ENCODE data around the gene IL12A.

DNA sequence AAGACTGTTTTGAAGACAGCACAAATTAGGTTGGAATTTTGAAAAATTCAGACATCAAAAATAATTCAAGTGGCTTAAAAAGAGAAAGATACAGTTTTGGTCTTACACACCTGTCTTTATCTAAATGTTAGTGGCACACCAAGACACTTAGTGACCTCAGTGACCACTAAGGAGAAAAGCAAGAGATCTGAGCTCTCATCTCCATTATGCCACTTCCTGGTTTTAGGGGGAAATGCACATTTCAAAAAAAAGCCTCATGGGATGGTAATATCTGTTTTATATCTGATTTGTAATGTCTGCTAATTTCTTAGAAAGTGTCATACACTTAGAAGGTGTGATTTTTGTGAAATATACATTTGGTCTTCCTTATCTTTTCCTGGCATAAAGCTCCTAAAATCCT is 16.4 kb downstream of the IL12A start:
- TF ChIP-seq, protein P1, sequence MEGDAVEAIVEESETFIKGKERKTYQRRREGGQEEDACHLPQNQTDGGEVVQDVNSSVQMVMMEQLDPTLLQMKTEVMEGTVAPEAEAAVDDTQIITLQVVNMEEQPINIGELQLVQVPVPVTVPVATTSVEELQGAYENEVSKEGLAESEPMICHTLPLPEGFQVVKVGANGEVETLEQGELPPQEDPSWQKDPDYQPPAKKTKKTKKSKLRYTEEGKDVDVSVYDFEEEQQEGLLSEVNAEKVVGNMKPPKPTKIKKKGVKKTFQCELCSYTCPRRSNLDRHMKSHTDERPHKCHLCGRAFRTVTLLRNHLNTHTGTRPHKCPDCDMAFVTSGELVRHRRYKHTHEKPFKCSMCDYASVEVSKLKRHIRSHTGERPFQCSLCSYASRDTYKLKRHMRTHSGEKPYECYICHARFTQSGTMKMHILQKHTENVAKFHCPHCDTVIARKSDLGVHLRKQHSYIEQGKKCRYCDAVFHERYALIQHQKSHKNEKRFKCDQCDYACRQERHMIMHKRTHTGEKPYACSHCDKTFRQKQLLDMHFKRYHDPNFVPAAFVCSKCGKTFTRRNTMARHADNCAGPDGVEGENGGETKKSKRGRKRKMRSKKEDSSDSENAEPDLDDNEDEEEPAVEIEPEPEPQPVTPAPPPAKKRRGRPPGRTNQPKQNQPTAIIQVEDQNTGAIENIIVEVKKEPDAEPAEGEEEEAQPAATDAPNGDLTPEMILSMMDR (IDR thresholded peaks at IDR 0.05), result no peak
- TF ChIP-seq EP300 (IDR thresholded peaks at IDR 0.05), result no peak
